HG03025 (cell line): Measurements from ENCODE around the gene SCPEP1.
"Not testable (repeated sequence)": the region's sequence is repeated elsewhere in the genome, so short reads cannot be mapped to it uniquely, and the experiment has no call there.

Experiments
- ATAC-seq: cut with Tn5 transposase; IDR thresholded peaks from one replicate; pipeline ENCODE4 v1.9.1; 2021; ENCODE audit warnings: mild to moderate bottlenecking, moderate library complexity; ENCODE audit not compliant: unreplicated experiment, low FRiP score

Gene SCPEP1, protein sequence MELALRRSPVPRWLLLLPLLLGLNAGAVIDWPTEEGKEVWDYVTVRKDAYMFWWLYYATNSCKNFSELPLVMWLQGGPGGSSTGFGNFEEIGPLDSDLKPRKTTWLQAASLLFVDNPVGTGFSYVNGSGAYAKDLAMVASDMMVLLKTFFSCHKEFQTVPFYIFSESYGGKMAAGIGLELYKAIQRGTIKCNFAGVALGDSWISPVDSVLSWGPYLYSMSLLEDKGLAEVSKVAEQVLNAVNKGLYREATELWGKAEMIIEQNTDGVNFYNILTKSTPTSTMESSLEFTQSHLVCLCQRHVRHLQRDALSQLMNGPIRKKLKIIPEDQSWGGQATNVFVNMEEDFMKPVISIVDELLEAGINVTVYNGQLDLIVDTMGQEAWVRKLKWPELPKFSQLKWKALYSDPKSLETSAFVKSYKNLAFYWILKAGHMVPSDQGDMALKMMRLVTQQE

GRCh38 chr17:56977673-56978395 is at the start of gene SCPEP1:
TSS of gene SCPEP1 (plus strand) at chr17:56978131. CDS start at chr17:56978160, 29 bp downstream.
- ATAC-seq: peak; percentile 45

DNA sequence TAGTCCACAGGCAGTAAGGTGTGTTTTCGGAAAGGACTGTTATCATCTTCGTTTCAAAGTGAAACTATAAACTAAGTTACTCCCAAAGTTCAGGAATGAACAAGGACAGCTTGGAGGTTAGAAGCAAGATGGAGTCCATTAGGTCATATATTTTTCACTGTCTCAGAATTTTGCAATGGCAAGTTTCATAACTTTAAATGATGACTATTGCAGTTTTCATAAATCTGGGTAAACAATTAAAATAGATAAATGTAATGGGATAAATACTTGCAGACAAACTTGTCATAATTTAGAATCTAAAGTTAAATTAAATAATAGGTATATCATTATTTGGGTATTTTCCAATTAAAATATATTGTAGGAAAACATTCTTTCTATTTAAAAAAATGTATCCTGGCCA is 49.3 kb upstream of the SCPEP1 start:
- no peak for ATAC-seq

GRCh38 chr17:56929362-56929969 is 48.5 kb upstream of the SCPEP1 start:
- ATAC-seq: no peak

DNA sequence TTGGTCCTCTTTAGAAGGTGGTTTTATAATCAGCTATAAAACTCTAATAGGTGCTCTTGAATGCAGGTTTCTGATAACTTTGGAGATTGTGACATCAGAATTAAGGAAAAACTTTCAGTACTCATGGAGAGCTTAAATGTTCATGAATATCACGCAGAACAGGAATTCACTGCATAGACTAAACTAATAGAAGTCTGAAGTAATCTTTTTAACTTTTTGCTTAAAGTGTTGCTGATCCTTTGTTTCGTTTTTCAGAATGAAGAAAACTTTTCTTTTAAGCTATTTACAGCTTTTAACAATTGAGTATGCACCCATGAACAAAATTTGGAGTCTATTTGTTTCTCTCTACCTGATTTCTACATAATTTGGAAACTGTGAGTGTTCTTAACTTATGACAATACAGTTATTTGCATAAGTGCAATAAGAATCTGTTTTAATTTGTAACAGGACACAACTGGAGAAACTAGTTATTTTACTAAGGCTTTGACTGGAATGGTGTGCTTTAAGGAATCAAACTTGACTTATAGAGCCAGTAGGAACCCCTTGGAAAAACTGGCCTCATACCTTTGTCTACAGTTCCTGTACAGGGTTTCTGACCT is 47.1 kb upstream of the SCPEP1 start:
- no peak for ATAC-seq

DNA sequence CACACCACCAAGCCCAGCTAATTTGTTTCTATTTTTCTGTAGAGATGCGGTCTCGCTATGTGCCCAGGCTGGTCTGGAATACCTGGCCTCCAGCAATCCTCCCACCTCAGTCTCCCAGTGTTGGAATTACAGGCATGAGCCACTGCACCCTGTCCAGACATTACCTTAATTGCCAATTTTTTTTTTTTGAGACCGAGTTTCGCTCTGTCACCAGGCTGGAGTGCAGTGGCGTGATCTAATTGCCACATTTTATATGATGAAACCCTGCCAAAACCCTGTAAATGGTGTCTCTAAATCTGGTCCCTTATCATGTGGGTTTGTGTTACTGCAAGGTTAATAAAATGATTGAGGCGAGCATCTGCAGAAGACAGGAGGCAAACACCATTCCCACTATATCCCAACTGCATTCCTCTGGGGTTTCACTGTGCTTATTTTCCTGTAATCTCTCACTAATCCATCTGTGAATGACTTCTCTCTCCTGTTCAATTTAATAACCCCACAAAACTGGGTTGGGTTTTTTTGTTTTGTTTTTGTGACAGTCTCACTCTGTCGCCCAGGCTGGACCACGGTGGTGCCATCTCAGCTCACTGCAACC is 44.7 kb upstream of the SCPEP1 start:
- ATAC-seq: no peak

DNA sequence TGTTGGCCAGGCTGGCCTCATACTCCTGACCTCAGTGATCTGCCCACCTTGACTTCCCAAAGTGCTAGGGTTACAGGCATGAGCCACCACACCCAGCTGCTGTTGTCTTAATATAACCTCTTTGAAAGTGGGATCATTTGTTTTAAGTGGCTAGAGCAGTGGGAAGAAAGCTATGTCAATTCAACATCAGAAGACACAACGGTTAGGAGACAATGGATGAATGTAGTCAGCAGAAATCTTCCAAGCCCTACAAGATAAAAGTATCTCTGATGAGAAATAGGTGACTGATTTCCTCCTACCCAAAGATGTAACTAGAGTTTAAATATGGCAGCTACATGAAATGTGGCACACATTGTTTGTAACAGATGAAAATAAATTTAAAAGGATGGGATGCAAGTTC is 44.1 kb upstream of the SCPEP1 start:
- ATAC-seq: no peak

DNA sequence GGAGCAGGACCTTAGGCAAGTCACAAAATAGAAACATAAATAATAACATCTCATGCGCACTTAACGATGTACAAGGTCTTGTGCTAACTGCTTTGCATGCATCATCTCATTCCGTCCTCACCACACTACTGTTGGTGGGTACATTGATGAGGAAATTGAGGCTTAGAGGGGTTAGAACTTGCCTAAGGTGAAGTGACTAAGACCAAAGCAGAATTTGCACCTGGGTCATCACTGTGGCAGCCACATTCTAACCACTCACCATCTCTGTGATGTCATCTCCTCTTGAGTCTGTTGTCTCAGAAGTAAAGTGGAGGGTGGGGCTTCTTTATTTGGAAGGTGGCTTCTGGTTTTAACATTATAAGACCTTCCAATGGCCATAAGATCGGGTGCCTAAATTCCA is 43.7 kb upstream of the SCPEP1 start:
- ATAC-seq: no peak

DNA sequence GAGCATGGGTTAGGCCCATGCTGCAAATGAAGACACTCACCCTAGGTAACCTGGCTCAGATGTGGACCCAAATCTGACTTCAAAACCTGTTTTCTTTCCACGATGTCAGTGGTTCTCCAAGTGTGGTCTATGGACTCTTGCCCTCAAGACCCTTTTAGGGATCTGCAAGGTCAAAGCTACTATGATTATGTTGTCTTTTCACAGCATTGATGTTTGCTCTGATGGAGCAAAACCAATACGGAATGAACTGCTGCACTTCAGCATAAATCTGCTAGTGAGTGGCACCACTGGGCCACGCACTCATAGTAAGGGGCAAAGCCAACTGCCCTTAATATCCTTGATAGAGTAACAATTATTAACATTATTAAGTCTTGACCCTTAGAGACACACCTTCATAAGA is 42.5 kb upstream of the SCPEP1 start:
- ATAC-seq: no peak

GRCh38 chr17:56936697-56937322 is 41.1 kb upstream of the SCPEP1 start:
- no peak for ATAC-seq

DNA sequence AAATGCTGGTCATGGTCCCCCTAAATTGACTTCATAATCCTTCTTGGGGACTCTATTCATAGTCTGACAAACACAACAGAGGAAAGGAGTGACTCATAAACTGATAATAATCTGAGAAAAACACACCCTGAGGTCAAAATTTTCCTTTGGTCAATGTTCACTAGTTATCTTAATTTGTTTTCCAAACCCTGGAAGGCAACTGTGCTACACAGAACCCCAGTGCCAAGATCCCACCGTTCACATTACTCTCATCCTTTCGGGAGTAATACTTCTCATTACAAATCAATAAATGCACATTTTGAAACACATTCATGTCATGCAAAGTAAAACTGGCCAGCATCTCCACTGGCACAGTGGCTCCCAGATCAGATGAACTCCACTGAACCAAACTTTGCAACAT is 40.2 kb upstream of the SCPEP1 start:
- ATAC-seq: no peak

DNA sequence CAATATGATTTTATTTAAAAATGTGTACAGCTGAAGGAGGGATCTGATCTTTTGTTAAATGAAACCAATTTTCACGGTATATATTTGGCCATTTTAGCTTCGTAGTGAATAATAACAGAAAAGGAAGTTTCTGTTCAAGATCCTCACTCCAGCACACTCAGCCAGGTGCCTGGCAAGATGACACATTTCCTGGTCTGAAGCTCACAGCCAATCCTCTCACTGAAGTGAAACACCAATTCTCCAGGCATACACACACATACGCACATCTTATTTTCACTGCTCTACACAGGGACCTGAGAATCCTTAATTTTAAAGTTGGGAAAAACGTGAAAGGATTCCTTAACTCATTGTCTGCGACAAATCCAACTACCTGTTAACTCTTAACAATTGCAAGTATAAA is 39.7 kb upstream of the SCPEP1 start:
- ATAC-seq: not testable (repeated sequence)

DNA sequence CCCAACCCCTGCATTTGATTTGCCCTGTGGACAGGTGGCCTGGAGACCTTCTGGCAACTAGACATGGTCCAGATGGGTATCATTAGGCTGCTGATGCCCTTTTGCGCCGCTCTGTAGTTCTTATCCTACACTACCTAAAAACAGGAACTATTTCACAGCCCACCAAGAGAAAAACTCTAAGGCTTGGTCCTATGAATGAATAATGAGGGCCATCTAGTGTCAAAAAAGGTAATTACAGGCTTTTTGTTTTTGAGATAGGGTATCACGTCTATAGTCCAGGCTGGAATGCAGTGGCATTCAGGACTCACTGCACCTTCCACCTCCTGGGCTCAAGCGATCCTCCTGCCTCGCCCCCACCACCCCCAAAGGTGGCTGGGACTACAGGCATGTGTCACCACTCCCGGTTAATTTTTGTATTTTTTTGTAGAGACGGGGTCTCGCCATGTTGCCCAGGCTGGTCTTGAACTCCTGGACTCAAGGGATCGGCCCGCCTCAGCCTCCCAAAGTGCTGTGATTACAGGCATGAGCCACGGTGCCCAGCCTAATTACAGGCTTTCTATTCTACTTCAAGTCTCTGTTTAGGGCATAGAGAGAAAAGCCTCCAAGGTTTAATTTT is 38.0 kb upstream of the SCPEP1 start:
- ATAC-seq: no peak

DNA sequence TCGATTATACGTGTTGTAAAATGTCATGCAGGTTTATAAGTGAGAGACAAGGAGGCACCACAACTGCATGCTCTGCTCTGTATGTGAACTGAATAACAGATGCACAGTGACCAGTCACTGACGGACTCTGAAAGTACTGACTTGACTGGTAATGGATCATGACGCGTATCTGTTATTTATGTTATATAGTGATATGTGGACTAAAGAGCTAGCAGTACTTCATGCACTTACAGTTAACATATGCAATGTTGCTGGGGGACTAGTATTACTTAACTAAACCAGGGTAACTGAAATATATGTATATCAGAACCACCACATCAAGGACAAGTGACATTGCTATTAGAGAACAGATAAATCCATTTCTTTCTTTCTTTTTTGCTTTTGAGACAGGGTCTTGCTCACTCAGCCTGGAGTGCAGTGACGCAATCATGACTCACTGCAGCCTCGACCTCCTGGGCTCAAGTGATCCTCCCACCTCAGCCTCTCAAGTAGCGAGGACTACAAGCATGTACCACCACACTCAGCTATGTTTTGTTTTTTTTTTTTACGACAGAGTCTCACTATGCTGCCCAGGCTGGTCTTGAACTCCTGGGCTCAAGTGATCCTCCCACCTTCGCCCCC is 34.3 kb upstream of the SCPEP1 start:
- ATAC-seq: no peak

GRCh38 chr17:56945938-56946505 is 31.9 kb upstream of the SCPEP1 start:
- ATAC-seq: no peak

- no peak for ATAC-seq
Measured at GRCh38 chr17:56947741-56948140, 30.2 kb upstream of the SCPEP1 start.

DNA sequence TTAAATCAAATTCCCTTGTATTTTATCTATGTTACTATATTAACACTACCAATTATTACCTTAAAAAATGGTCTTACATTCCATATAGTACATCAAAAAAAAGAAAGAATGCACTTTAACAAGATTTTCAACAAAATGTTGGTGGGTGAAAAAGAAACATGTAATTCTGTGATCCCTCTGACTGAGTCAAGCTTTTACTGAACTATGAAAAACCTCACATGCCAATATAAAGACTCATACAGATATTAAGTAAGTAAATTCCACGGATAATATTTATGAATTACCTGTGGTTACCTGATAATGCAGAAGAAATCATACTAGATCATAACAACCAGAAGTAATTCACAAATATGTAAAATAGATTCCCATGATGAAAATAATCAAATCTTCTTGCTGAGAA is 29.4 kb upstream of the SCPEP1 start:
- ATAC-seq: no peak

GRCh38 chr17:56949595-56949994 is 28.3 kb upstream of the SCPEP1 start:
- no peak for ATAC-seq

DNA sequence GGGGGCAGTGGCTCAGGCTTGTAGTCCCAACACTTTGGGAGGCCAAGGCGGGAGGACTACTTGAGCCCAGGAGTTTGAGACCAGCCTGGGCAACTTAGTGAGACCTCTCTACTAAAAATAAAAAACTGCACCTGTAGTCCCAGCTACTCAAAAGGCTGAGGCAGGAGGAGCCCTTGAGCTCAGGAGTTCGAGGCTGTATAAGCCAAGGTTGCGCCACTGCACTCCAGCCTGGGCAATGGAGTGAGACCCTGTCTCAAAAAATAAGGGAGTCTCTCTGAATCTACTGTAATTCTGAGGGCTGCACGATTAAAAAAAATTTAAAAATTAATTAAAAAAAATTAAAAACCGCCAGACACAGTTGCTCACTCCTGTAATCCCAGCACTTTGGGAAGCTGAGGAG is 20.9 kb upstream of the SCPEP1 start:
- ATAC-seq: no peak
